RWPE2 (cell line): ENCODE data around the gene SPTB.

Experiments used
- ATAC-seq: fragments of 200-7000 bp; cut with Tn5 transposase; 3 replicates; pipeline ENCODE4 v1.9.1; 2021; ENCODE audit warnings: low read depth
- DNase-seq: peaks from one replicate; pipeline ENCODE4 v3.0.0-alpha.2; 2020; ENCODE audit warnings: low spot score
- H3K27ac ChIP-seq: fragments of 450-650 bp; 2 replicates; pipeline ENCODE4 v1.5.1; 2017; ENCODE audit warnings: mild to moderate bottlenecking; ENCODE audit not compliant: poor library complexity, severe bottlenecking
- H3K27me3 ChIP-seq: fragments of 250-450 bp; sonication (Bioruptor Pico); 2 replicates; pipeline ENCODE4 v1.5.1; 2021; ENCODE audit warnings: mild to moderate bottlenecking, moderate library complexity; ENCODE audit not compliant: insufficient read depth, poor library complexity, severe bottlenecking
- H3K36me3 ChIP-seq: fragments of 250-450 bp; sonication (Bioruptor Pico); 2 replicates; pipeline ENCODE4 v1.5.1; 2020; ENCODE audit warnings: low read depth, mild to moderate bottlenecking, moderate library complexity
- H3K4me1 ChIP-seq: fragments of 250-450 bp; sonication (Bioruptor Pico); 2 replicates; pipeline ENCODE4 v1.5.1; 2021; ENCODE audit warnings: mild to moderate bottlenecking, moderate library complexity; ENCODE audit not compliant: insufficient read depth, poor library complexity, severe bottlenecking
- H3K4me3 ChIP-seq: fragments of 250-450 bp; sonication (Bioruptor Pico); 2 replicates; pipeline ENCODE4 v1.5.1; 2021; ENCODE audit warnings: mild to moderate bottlenecking, moderate library complexity; ENCODE audit not compliant: severe bottlenecking
- H3K9me3 ChIP-seq: fragments of 250-450 bp; sonication (Bioruptor Pico); 2 replicates; pipeline ENCODE4 v1.5.1; 2021; ENCODE audit warnings: mild to moderate bottlenecking, moderate library complexity; ENCODE audit not compliant: severe bottlenecking
- TF ChIP-seq, protein P1 (sequence below): fragments of 450-650 bp; IDR thresholded peaks from one replicate; pipeline ENCODE4 v1.5.1; 2017; ENCODE audit warnings: mild to moderate bottlenecking, moderate library complexity; ENCODE audit not compliant: poor library complexity, severe bottlenecking

Gene SPTB

GRCh38 chr14:64844272-64844671, 35.4 kb downstream of the SPTB start:
- Histone ChIP-seq H3K27me3 (peaks cover 50% of the 10 kb centered on the region), H3K36me3 (no peaks in the 10 kb centered on the region), H3K9me3 (no peaks in the 10 kb centered on the region), H3K27ac (no peak overlapping the region), H3K4me3 (no peak overlapping the region), H3K4me1 (no peaks in the 10 kb centered on the region)
- TF ChIP-seq, protein P1, sequence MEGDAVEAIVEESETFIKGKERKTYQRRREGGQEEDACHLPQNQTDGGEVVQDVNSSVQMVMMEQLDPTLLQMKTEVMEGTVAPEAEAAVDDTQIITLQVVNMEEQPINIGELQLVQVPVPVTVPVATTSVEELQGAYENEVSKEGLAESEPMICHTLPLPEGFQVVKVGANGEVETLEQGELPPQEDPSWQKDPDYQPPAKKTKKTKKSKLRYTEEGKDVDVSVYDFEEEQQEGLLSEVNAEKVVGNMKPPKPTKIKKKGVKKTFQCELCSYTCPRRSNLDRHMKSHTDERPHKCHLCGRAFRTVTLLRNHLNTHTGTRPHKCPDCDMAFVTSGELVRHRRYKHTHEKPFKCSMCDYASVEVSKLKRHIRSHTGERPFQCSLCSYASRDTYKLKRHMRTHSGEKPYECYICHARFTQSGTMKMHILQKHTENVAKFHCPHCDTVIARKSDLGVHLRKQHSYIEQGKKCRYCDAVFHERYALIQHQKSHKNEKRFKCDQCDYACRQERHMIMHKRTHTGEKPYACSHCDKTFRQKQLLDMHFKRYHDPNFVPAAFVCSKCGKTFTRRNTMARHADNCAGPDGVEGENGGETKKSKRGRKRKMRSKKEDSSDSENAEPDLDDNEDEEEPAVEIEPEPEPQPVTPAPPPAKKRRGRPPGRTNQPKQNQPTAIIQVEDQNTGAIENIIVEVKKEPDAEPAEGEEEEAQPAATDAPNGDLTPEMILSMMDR = no peak
- no peak for ATAC-seq
- no peak for DNase-seq

DNA sequence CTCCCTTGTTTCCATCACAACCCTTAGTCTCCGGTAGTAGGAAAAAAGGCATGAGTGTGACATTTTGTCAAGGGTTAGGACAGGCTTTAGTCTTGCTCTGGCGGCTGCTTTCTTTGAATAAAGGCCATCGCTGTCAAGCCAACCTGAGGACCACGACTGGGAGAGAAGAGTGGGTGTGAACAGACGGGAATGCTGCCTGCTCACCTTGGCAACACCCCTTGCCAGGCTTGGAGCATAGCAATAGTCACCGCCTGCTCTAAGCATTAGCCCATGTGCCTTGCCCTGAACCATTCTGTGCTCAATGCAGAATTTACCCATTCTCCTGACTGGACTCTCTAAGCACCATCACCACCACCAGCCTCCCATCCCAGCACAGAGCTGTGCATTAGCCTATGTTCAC, 36.2 kb downstream of the SPTB start:
- H3K4me1 ChIP-seq = peaks cover 5% of the 10 kb centered on the region
- DNase-seq (no peak), ATAC-seq (no peak)
- H3K4me3 ChIP-seq = no peak overlapping the region
- no peaks in the 10 kb centered on the region for H3K36me3 ChIP-seq
- no peak overlapping the region for H3K27ac ChIP-seq
- H3K9me3 ChIP-seq = no peaks in the 10 kb centered on the region
- TF ChIP-seq, protein P1 = no peak
- peaks cover 44% of the 10 kb centered on the region for H3K27me3 ChIP-seq

DNA sequence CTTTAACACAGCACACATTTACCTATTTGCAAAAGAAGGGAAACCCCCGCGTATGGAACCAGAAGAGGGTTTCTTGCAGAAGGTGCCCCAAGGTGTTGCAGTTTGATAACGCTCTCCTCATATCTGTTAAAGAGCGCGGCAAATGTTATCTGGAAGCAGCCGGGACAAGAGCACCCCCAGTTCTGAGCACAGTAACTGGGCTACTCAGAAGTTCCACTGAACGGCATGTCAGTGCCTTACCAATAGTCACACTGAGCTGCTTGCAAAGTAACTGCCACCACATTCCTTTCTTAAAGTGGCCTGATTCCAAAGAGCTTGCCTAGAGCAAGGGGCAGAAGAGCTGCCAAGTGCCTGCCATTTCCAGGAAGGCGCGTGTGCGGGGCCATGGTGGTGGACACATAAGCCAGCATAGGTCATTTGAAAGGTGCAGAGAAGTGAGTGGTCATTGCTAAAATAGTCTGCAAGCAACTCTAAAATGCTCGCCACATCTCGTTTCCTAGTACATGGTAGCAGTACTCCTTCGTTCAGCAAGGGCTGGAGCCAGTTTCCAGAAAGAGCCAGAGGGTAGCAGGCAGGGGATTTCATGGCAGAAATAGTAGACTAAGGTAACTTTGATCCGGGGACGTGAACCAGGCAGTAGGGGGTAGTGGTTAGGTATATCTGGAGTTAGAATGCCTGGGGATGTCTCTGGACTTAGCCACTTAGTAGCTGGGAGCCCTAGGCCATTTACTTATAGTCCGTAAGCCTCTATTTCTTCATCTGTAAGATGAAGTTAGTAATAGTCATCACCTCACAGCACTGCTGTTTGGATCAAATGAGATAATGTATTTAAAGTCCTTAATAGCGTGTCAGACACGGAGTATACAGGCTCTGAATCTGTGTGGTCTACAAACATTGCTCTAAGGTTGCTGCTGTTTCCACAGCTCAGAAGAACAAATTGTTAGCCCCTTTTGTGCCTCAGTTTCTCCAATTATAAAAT, 37.6 kb downstream of the SPTB start:
- ATAC-seq = no peak
- H3K27me3 ChIP-seq = peaks cover 34% of the 10 kb centered on the region
- no peak overlapping the region for H3K4me3 ChIP-seq
- DNase-seq = no peak
- TF ChIP-seq, protein P1 = no peak
- no peaks in the 10 kb centered on the region for H3K36me3 ChIP-seq
- H3K9me3 ChIP-seq = no peaks in the 10 kb centered on the region
- H3K27ac ChIP-seq = no peak overlapping the region
- H3K4me1 ChIP-seq = peaks cover 11% of the 10 kb centered on the region

- peaks cover 11% of the 10 kb centered on the region for H3K4me1 ChIP-seq
- TF ChIP-seq, protein P1 = peak; percentile 81
Observed at GRCh38 chr14:64841121-64841651, 38.5 kb downstream of the SPTB start.

More at GRCh38 chr14:64841121-64841651, 38.5 kb downstream of the SPTB start:
- Histone ChIP-seq H3K27ac (no peak overlapping the region), H3K9me3 (no peaks in the 10 kb centered on the region), H3K27me3 (peaks cover 25% of the 10 kb centered on the region), H3K36me3 (no peaks in the 10 kb centered on the region), H3K4me3 (no peak overlapping the region)
- ATAC-seq (peak; percentile 89), DNase-seq (no peak)
